ENCODE results near the gene PADI3. TPM values are rescaled to one million over a fixed set of nuclear protein-coding genes. Genes with fewer than 3 reads are reported as not detected.

Gene PADI3
- total RNA-seq, 1 donor from 2014 or later: not detected

DNA sequence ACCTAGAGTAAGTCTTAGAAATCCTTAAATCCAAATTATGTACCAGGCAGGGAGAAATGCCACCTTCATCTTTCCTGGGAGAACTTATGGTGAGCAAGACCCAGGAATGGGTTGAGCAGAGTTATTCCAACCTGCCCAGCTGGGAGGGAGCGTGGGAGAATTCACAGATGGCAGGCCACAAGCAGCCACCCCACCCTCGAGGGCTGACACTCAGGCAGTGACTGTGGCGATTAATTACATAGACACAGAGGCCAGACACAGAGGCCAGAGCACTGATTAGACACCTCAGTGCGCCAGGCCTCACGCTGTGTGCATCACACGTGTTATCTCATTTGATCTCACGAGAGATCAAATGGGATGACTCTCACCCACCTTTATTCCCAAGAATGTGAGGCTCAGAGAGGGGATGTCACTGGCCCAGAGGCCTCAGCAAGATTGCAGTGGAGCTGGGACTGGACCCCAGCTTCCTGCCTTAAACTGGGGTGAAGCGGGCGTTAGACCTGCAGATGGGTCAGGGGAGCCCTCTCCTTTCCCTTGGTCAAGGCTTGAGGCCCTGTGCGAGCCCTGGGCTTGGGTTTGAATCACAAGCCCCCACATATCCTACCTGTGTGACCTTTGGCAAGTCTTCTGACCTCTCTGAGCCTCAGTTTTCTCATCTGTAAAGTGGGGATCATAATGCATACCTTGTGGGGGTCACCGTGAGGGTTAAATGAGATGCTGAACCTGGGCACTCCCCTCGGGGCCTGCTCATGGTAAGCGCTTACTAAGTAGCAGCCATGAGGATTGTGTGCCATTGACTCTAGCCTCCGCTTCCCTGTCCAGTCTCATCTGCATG lies 30.3 kb downstream of the PADI3 start:
- Mint-ChIP-seq H3K9me3 (ENCODE audit: unreplicated experiment) (no peaks in the 10 kb centered on the region), H3K27me3 (ENCODE audit: unreplicated experiment) (peaks cover 3% of the 10 kb centered on the region), H3K27ac (ENCODE audit: unreplicated experiment) (no peak overlapping the region), H3K36me3 (ENCODE audit: low read depth, unreplicated experiment) (no peaks in the 10 kb centered on the region), H3K4me3 (ENCODE audit: unreplicated experiment) (no peak overlapping the region), H3K4me1 (ENCODE audit: unreplicated experiment) (no peaks in the 10 kb centered on the region)
- TF ChIP-seq, protein P1, sequence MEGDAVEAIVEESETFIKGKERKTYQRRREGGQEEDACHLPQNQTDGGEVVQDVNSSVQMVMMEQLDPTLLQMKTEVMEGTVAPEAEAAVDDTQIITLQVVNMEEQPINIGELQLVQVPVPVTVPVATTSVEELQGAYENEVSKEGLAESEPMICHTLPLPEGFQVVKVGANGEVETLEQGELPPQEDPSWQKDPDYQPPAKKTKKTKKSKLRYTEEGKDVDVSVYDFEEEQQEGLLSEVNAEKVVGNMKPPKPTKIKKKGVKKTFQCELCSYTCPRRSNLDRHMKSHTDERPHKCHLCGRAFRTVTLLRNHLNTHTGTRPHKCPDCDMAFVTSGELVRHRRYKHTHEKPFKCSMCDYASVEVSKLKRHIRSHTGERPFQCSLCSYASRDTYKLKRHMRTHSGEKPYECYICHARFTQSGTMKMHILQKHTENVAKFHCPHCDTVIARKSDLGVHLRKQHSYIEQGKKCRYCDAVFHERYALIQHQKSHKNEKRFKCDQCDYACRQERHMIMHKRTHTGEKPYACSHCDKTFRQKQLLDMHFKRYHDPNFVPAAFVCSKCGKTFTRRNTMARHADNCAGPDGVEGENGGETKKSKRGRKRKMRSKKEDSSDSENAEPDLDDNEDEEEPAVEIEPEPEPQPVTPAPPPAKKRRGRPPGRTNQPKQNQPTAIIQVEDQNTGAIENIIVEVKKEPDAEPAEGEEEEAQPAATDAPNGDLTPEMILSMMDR (IDR thresholded peaks at IDR 0.05; ENCODE audit: unreplicated experiment): no peak
- no peak for DNase-seq (ENCODE audit: low spot score)

DNA sequence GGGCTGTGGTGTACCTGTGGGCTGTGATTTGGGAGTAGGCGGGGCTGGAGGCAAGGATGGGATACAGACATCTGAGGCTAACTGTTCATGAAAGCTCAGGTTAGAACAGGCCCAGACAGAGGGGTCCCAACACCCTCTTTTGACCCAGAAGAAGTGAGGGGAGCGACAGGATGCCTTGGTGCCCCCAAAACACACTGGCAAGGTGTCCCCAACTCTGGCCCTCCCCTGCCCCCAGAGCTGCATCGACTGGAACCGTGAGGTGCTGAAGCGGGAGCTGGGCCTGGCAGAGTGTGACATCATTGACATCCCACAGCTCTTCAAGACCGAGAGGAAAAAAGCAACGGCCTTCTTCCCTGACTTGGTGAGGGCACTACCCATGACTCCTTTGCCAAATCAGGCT lies 31.5 kb downstream of the PADI3 start:
- Mint-ChIP-seq H3K27ac (ENCODE audit: unreplicated experiment) (no peak overlapping the region), H3K4me3 (ENCODE audit: unreplicated experiment) (no peak overlapping the region), H3K9me3 (ENCODE audit: unreplicated experiment) (no peaks in the 10 kb centered on the region), H3K36me3 (ENCODE audit: low read depth, unreplicated experiment) (no peaks in the 10 kb centered on the region), H3K27me3 (ENCODE audit: unreplicated experiment) (peaks cover 3% of the 10 kb centered on the region), H3K4me1 (ENCODE audit: unreplicated experiment) (no peaks in the 10 kb centered on the region)
- TF ChIP-seq, protein P1 (IDR thresholded peaks at IDR 0.05; ENCODE audit: unreplicated experiment): no peak
- no peak for DNase-seq (ENCODE audit: low spot score)

DNA sequence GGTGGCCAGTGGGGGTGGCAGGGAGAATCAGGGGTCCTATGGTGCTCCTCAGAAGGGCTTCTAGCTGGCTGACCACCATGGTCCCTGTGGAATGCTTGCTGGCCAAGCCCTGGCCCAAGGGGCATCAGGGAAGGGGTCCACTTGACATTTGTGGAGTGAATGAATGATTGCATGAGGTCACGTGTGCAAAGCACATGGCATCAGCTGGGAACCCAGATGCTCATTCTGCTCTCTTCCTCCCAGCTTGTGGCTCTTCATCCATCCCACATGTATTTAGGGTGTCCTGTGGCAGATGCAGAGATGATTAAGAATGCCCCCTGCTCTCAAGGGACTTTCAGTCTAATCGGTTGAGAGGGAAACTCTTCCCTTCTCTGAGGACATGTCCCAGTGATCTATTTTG lies 32.0 kb downstream of the PADI3 start:
- TF ChIP-seq, protein P1 (IDR thresholded peaks at IDR 0.05; ENCODE audit: unreplicated experiment): no peak
- no peaks in the 10 kb centered on the region for H3K36me3 Mint-ChIP-seq (ENCODE audit: low read depth, unreplicated experiment)
- H3K4me3 Mint-ChIP-seq (ENCODE audit: unreplicated experiment): no peak overlapping the region
- peaks cover 3% of the 10 kb centered on the region for H3K27me3 Mint-ChIP-seq (ENCODE audit: unreplicated experiment)
- no peaks in the 10 kb centered on the region for H3K9me3 Mint-ChIP-seq (ENCODE audit: unreplicated experiment)
- no peaks in the 10 kb centered on the region for H3K4me1 Mint-ChIP-seq (ENCODE audit: unreplicated experiment)
- H3K27ac Mint-ChIP-seq (ENCODE audit: unreplicated experiment): no peak overlapping the region
- no peak for DNase-seq (ENCODE audit: low spot score)

DNA sequence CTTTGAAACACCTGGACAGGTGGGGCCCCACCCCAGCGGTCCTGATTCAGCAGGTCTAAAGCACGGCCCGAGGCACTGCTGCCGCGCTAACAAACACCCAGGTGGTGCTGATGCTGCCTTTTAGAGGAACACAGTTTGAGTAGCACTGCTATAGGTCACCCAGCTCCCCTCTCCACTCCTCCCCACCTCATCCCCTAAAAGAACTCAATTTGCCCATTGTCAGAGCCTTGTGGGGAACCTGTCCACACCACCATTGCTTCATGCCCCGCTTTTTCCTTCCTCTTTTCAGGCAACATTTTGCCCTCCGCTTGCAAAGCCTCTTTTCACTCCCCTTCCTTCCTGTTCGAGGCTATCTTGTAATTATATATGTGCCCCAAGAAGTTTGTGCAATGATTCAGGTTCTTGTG lies 32.9 kb downstream of the PADI3 start:
- DNase-seq (ENCODE audit: low spot score): no peak
- H3K4me3 Mint-ChIP-seq (ENCODE audit: unreplicated experiment): no peak overlapping the region
- TF ChIP-seq, protein P1 (IDR thresholded peaks at IDR 0.05; ENCODE audit: unreplicated experiment): no peak
- H3K27ac Mint-ChIP-seq (ENCODE audit: unreplicated experiment): no peak overlapping the region
- no peaks in the 10 kb centered on the region for H3K4me1 Mint-ChIP-seq (ENCODE audit: unreplicated experiment)
- peaks cover 3% of the 10 kb centered on the region for H3K27me3 Mint-ChIP-seq (ENCODE audit: unreplicated experiment)
- H3K36me3 Mint-ChIP-seq (ENCODE audit: low read depth, unreplicated experiment): no peaks in the 10 kb centered on the region
- no peaks in the 10 kb centered on the region for H3K9me3 Mint-ChIP-seq (ENCODE audit: unreplicated experiment)

DNA sequence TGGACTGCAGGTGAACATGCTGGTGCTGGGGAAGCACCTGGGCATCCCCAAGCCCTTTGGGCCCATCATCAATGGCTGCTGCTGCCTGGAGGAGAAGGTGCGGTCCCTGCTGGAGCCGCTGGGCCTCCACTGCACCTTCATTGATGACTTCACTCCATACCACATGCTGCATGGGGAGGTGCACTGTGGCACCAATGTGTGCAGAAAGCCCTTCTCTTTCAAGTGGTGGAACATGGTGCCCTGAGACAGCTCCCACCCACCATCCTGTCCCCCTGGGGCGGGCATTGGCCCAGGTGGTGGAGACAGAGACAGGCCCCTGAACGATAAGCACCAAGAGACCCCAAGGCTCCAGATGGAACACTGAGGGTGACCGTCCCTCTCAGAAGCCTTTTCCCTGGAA lies 33.9 kb downstream of the PADI3 start:
- Mint-ChIP-seq H3K36me3 (ENCODE audit: low read depth, unreplicated experiment) (no peaks in the 10 kb centered on the region), H3K4me1 (ENCODE audit: unreplicated experiment) (no peaks in the 10 kb centered on the region), H3K4me3 (ENCODE audit: unreplicated experiment) (no peak overlapping the region), H3K9me3 (ENCODE audit: unreplicated experiment) (no peaks in the 10 kb centered on the region), H3K27me3 (ENCODE audit: unreplicated experiment) (peaks cover 3% of the 10 kb centered on the region), H3K27ac (ENCODE audit: unreplicated experiment) (no peak overlapping the region)
- no peak for DNase-seq (ENCODE audit: low spot score)
- TF ChIP-seq, protein P1 (IDR thresholded peaks at IDR 0.05; ENCODE audit: unreplicated experiment): no peak
